NCI-H510A treated with DMSO at 0.1 percent for 48 hours (cell line): ENCODE data around the gene ZNF646.

Experiments
- DNase-seq: peaks from one replicate; lab custom pipeline; 2025; lab: John Stamatoyannopoulos, UW

ZNF646 gene

DNA sequence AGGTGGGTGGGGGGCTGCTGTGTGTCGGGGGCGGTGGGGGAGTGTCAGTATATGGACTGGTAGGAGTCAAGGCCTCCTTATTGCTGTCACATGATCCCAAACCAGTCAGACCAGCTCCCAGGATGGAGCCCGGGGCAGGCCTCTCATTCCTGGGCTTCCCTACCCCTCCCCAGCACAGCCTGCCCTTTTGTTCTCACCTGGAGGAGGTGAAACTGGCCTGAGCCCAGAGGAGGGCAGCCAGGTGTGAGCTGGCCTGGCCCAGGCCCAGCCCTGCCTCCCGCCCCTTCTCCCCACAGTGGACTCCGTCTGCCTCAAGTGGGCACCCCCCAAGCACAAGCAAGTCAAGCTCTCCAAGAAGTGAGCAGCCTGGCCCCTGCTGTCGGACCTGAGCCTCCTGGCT, 56.7 kb downstream of the ZNF646 start:
- peak; percentile 89 for DNase-seq

DNA sequence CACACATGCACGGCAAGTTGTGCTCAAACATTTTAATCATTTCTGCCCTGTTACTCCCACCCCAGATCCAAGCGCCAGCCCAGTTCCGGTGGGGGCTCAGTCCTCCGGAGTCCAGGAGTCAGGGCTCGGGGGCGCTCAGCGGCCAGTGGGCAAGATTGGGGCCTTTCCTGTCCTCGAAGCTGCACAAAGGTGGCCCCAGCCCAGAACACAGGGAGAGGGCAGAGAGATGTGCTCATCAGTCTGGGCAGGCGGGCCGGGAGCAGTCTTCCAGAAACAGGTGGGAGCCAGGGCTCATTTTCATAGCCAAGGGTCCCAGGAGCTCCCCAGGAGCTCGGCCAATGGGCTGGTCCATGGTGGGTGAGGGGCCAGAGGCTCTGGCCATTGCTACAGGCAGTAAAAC, 57.2 kb downstream of the ZNF646 start:
- no peak for DNase-seq

DNA sequence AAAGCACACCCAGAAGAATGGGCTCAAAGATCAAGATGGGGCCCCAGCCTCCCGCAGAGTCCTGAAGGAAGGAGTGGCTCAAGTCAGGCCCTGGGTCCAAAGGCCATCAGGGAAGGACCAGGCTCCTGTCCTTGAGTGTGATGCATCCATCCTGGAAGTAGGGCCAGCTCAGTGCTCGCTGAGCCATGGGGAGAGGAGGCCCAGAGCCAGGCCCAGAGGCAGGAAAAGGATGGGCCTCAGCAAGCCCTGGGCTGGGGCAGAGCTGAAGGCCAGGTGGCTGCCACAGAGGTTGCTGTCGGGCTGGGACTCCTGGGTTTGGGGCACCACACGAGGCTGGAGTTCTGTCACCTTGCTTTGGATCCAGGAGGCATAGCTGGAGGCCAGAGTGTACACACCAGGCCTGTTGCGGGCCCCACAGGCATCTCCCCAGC, 57.6 kb downstream of the ZNF646 start:
- no peak for DNase-seq

DNA sequence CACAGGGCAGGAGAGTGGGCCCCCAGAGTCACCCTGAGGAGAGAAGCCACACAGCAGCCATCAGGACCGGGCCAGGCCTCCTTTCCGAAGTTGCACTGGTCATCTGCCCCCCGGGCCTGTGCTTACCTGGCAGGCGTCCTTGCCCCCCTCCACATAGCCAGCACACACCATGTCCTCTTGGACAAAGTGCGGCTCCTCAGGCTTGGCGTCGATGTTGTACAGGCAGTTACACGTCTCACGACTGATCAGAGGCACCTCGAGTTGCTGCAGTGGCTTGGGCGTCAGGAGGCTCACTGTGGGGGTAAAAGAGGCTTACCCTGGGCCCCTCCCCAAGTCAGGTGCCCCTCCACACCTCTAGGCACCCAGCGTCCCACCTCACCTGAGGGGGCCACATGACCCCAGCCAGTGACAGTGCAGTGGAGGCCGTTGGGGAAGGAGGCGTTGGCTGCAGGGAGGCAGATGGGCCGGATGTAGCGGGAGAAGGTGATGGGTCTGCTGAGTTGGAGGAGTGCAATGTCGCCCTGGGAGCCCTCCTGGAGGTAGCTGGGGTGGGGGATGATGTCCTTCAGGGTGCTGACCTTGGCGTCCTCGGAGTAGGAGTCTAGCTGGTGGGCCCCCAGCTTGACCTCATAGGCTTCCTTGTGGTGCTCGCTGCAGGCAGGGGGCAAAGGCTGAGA, 58.2 kb downstream of the ZNF646 start:
- DNase-seq: no peak

DNA sequence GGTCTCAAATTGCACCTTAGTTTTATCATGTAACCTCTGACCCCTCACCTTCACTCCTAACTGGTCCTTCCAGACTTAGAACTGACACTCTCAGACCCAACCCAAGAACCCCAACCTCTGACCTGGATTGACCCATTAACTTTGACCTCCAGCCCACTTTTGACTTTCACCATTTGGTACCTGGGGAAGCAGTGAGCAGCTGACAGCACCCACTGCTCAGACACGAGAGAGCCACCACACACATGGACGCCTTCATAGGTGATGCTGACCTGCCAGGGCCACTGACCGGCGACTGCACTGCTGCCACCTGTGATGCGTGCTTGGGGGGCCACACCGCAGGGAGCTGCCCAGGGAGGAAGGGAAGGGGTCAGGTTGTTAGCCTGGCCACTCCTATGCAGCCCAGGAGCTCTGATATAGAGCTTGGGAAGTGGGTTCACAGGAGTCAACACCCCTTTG, 58.9 kb downstream of the ZNF646 start:
- no peak for DNase-seq
